Upper lobe of right lung (tissue), 1 donor: Measurements from ENCODE around the gene MMEL1. TPM values are rescaled to one million over a fixed set of nuclear protein-coding genes. Genes with fewer than 3 reads are reported as not detected.
A peak's percentile ranks its signal among the peaks of the same experiment; 100 is the strongest.
"Not testable (repeated sequence)": the region's sequence is repeated elsewhere in the genome, so short reads cannot be mapped to it uniquely, and the experiment has no call there.

Experiments used
- ATAC-seq: fragments of 200-7000 bp; cut with Tn5 transposase; one replicate; pipeline ENCODE4 v1.9.1; 2020; ENCODE audit warnings: mild to moderate bottlenecking, moderate library complexity
- DNase-seq: peaks from one replicate; pipeline ENCODE4 v3.0.0-alpha.2; 2020
- H3K27ac ChIP-seq: fragments of 200-600 bp; one replicate; pipeline ENCODE4 v1.8.0; 2022
- H3K27me3 ChIP-seq: fragments of 200-600 bp; one replicate; pipeline ENCODE4 v1.8.0; 2022; ENCODE audit warnings: mild to moderate bottlenecking
- H3K36me3 ChIP-seq: fragments of 200-600 bp; one replicate; pipeline ENCODE4 v1.8.0; 2022
- H3K4me1 ChIP-seq: fragments of 200-600 bp; one replicate; pipeline ENCODE4 v1.8.0; 2022
- H3K4me3 ChIP-seq: fragments of 200-600 bp; one replicate; pipeline ENCODE4 v1.8.0; 2022; ENCODE audit warnings: mild to moderate bottlenecking
- H3K9me3 ChIP-seq: fragments of 200-600 bp; one replicate; pipeline ENCODE4 v1.8.0; 2022
- CTCF ChIP-seq: fragments of 200-600 bp; IDR thresholded peaks from one replicate; pipeline ENCODE4 v1.8.0; 2022; ENCODE audit warnings: antibody characterized with exemption
- intact Hi-C: fragments of 100-400 bp; cut with DNase I; formaldehyde crosslinking; loops from one replicate; pipeline ENCODE4 v1.11.0; 2022
- total RNA-seq: library from RNA; stranded (reverse); fragmentation: NEBNext Ultra II Directional; extraction: Animal tissue kit (Norgen Biotek cat#: 25700); gene quantifications from one replicate; pipeline ENCODE4 v1.2.1, GENCODE V29; 2021
- donor health status: DM: no; HTN: yes; CAD: no; lungs with severe emphysema.

The MMEL1 gene
- total RNA-seq, 1 donor from 2014 or later = 3.2 TPM

- DNase-seq (no peak), ATAC-seq (no peak)
- Histone ChIP-seq H3K27ac (no peak overlapping the region), H3K36me3 (no peaks in the 10 kb centered on the region), H3K4me3 (no peak overlapping the region), H3K9me3 (no peaks in the 10 kb centered on the region), H3K27me3 (no peaks in the 10 kb centered on the region), H3K4me1 (peaks cover 9% of the 10 kb centered on the region)
- TF ChIP-seq CTCF = no peak
- intact Hi-C loops = no loop called here
Observed at GRCh38 chr1:2571348-2571747, 61.5 kb downstream of the MMEL1 start.

- Histone ChIP-seq H3K4me3 (no peak overlapping the region), H3K27ac (no peak overlapping the region), H3K9me3 (no peaks in the 10 kb centered on the region), H3K36me3 (no peaks in the 10 kb centered on the region), H3K27me3 (no peaks in the 10 kb centered on the region), H3K4me1 (no peaks in the 10 kb centered on the region)
- intact Hi-C loops = no loop called here
- DNase-seq (no peak), ATAC-seq (no peak)
- TF ChIP-seq CTCF = no peak
Observed at GRCh38 chr1:2570332-2570731, 62.5 kb downstream of the MMEL1 start.

- H3K27me3 ChIP-seq, DNase-seq, H3K36me3 ChIP-seq, H3K4me3 ChIP-seq, H3K27ac ChIP-seq, intact Hi-C loops, ATAC-seq, H3K9me3 ChIP-seq, H3K4me1 ChIP-seq: not testable (repeated sequence)
Observed at GRCh38 chr1:2569703-2570102, 63.1 kb downstream of the MMEL1 start.

GRCh38 chr1:2569060-2569459 is 63.8 kb downstream of the MMEL1 start:
- TF ChIP-seq CTCF = no peak
- Histone ChIP-seq H3K4me1 (no peaks in the 10 kb centered on the region), H3K36me3 (no peaks in the 10 kb centered on the region), H3K27ac (no peak overlapping the region), H3K9me3 (no peaks in the 10 kb centered on the region), H3K27me3 (no peaks in the 10 kb centered on the region), H3K4me3 (no peak overlapping the region)
- intact Hi-C loops = no loop called here
- DNase-seq (no peak), ATAC-seq (no peak)

GRCh38 chr1:2568187-2568816 is 64.5 kb downstream of the MMEL1 start:
- ATAC-seq = peak; percentile 7
- H3K27me3 ChIP-seq, H3K9me3 ChIP-seq, H3K27ac ChIP-seq, DNase-seq, H3K4me1 ChIP-seq, H3K4me3 ChIP-seq, H3K36me3 ChIP-seq, intact Hi-C loops: not testable (repeated sequence)

GRCh38 chr1:2567083-2567679 is 65.6 kb downstream of the MMEL1 start:
- intact Hi-C loops = no loop called here
- TF ChIP-seq CTCF = no peak
- Histone ChIP-seq H3K27ac (no peak overlapping the region), H3K4me3 (no peak overlapping the region), H3K27me3 (no peaks in the 10 kb centered on the region), H3K4me1 (no peaks in the 10 kb centered on the region), H3K36me3 (peaks cover 17% of the 10 kb centered on the region), H3K9me3 (no peaks in the 10 kb centered on the region)
- no peak for ATAC-seq
- DNase-seq = no peak
